ENCODE results near the gene MSL3B.

DNA sequence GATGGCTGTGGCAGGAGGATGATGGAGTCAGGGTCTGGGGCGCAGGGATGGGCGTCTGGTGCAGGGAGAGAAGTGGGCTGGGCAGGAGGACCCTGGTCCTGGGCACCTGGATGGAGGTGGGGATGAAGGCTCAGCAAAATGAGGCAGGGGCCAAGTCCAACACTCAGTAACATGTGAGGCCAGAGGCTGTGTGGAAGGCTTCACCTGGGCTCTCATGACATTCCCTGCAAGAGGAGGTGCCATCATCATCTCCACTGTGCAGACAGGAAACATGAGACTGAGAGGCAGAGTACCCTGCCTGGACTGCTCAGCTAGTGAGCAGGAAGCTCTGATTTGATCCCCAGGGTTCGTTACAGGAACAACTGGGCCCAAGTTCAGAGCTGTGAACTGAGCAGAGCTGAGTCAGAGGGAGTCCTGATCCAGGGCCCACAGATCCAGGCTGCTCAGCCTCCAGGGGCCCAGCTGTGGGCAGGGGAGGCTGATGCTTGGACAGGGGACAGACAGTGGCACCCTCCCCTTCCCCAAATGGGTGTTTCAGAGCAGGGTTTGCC is 50.8 kb downstream of the MSL3B start:
- TF ChIP-seq, protein P1, sequence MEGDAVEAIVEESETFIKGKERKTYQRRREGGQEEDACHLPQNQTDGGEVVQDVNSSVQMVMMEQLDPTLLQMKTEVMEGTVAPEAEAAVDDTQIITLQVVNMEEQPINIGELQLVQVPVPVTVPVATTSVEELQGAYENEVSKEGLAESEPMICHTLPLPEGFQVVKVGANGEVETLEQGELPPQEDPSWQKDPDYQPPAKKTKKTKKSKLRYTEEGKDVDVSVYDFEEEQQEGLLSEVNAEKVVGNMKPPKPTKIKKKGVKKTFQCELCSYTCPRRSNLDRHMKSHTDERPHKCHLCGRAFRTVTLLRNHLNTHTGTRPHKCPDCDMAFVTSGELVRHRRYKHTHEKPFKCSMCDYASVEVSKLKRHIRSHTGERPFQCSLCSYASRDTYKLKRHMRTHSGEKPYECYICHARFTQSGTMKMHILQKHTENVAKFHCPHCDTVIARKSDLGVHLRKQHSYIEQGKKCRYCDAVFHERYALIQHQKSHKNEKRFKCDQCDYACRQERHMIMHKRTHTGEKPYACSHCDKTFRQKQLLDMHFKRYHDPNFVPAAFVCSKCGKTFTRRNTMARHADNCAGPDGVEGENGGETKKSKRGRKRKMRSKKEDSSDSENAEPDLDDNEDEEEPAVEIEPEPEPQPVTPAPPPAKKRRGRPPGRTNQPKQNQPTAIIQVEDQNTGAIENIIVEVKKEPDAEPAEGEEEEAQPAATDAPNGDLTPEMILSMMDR (conservative IDR thresholded peaks at IDR 0.05): no peak
- TF ChIP-seq EZH2 (IDR thresholded peaks at IDR 0.05; ENCODE audit: low read depth): no peak

All from PC-9 (cell line).